DOHH2 (cell line): Measurements from ENCODE around the gene SEC16A.

Source experiments
- H3F3A ChIP-seq: fragments of 200-600 bp; sonication (generic), shearing (Covaris generic); 2 replicates; pipeline ENCODE4 v1.6.0; 2016; ENCODE audit warnings: antibody characterized with exemption, mild to moderate bottlenecking; ENCODE audit not compliant: control insufficient read depth, insufficient read depth
- H3K27ac ChIP-seq: fragments of 200-600 bp; sonication (generic); 2 replicates; pipeline ENCODE4 v1.5.1; 2014; ENCODE audit warnings: low read depth, mild to moderate bottlenecking, low read length, moderate library complexity
- H3K27me3 ChIP-seq: fragments of 200-600 bp; sonication (generic); 2 replicates; pipeline ENCODE4 v1.6.1; 2014; ENCODE audit warnings: mild to moderate bottlenecking, low read length, mixed read lengths; ENCODE audit not compliant: control insufficient read depth
- H3K36me3 ChIP-seq: fragments of 200-600 bp; sonication (generic); 2 replicates; pipeline ENCODE4 v1.6.1; 2014; ENCODE audit warnings: mild to moderate bottlenecking, low read length, moderate library complexity, mixed read lengths; ENCODE audit not compliant: control insufficient read depth
- H3K4me1 ChIP-seq: fragments of 200-600 bp; sonication (generic); 2 replicates; pipeline ENCODE4 v1.6.1; 2014; ENCODE audit warnings: mild to moderate bottlenecking, low read length, mixed read lengths; ENCODE audit not compliant: control insufficient read depth
- H3K4me2 ChIP-seq: fragments of 200-600 bp; sonication (generic); 2 replicates; pipeline ENCODE4 v1.6.0; 2014; ENCODE audit warnings: mild to moderate bottlenecking, low read length, moderate library complexity
- H3K4me3 ChIP-seq: fragments of 200-600 bp; sonication (generic); 2 replicates; pipeline ENCODE4 v1.5.1; 2014; ENCODE audit warnings: mild to moderate bottlenecking, low read length, mixed read lengths
- H3K79me2 ChIP-seq: fragments of 200-600 bp; sonication (generic); 2 replicates; pipeline ENCODE4 v1.6.1; 2014; ENCODE audit warnings: mild to moderate bottlenecking, low read length, mixed read lengths; ENCODE audit not compliant: control insufficient read depth
- H3K9me2 ChIP-seq: fragments of 200-600 bp; sonication (generic); replicated peaks from 2 replicates; pipeline ENCODE4 v1.6.1; 2014; ENCODE audit warnings: mild to moderate bottlenecking, low read length, mixed read lengths; ENCODE audit not compliant: control insufficient read depth
- H3K9me3 ChIP-seq: fragments of 200-600 bp; sonication (generic); 2 replicates; pipeline ENCODE4 v1.6.1; 2014; ENCODE audit warnings: antibody characterized with exemption, low read length, mixed read lengths; ENCODE audit not compliant: control insufficient read depth, insufficient read depth
- H4K20me1 ChIP-seq: fragments of 200-600 bp; sonication (generic); 2 replicates; pipeline ENCODE4 v1.6.0; 2014; ENCODE audit warnings: low read depth, mild to moderate bottlenecking, antibody characterized with exemption, low read length, moderate library complexity; ENCODE audit not compliant: control insufficient read depth, insufficient read depth
- CTCF ChIP-seq: fragments of 200-600 bp; sonication (generic); IDR thresholded peaks from one replicate; pipeline ENCODE4 v1.5.1; 2014; ENCODE audit warnings: antibody characterized with exemption, mild to moderate bottlenecking, low read depth, low read length; ENCODE audit not compliant: poor library complexity, severe bottlenecking
- EZH2phosphoT487 ChIP-seq: fragments of 200-600 bp; sonication (generic); IDR thresholded peaks from 2 replicates; pipeline ENCODE4 v1.6.1; 2017; ENCODE audit warnings: borderline replicate concordance, mild to moderate bottlenecking, antibody characterized with exemption, low read length, moderate library complexity, mixed read lengths

Gene SEC16A

GRCh38 chr9:136525841-136526499 is 43.1 kb upstream of the SEC16A start:
- Histone ChIP-seq H3K9me2 (no peaks in the 10 kb centered on the region), H4K20me1 (peaks cover 12% of the 10 kb centered on the region; the same call in 1 of the 2 replicates), H3K36me3 (no peaks in the 10 kb centered on the region), H3K9me3 (no peaks in the 10 kb centered on the region), H3K27me3 (no peaks in the 10 kb centered on the region), H3K79me2 (peaks cover 6% of the 10 kb centered on the region), H3K4me2 (no peak overlapping the region), H3K4me1 (peaks cover 17% of the 10 kb centered on the region), H3F3A (no peaks in the 10 kb centered on the region), H3K27ac (no peak overlapping the region), H3K4me3 (no peak overlapping the region)
- TF ChIP-seq EZH2phosphoT487 (no peak), CTCF (no peak)

DNA sequence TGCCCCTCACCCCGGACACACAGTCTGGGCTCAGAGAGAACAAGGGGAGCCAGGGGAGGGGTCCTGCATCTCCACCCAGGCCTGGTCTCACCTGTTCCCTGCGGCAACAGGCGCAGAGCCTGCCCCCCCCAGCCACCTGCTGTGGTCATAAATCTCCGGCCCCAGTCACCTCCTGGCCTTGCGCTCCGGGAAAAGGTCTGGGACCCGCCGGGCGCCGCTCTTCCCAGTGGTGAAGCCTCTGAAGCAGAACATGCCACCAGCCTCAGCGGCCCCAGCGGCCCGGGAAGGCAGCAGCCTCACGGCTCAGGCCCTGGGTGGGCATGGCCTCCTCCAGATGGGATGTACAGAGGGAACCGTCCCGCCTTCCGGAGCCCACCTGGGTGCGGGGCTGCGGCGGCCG is 42.4 kb upstream of the SEC16A start:
- Histone ChIP-seq H3K9me2 (no peaks in the 10 kb centered on the region), H4K20me1 (peaks cover 12% of the 10 kb centered on the region; the same call in 1 of the 2 replicates), H3F3A (no peaks in the 10 kb centered on the region), H3K4me3 (no peak overlapping the region), H3K79me2 (peaks cover 5% of the 10 kb centered on the region), H3K9me3 (no peaks in the 10 kb centered on the region), H3K27ac (no peak overlapping the region), H3K4me1 (peaks cover 11% of the 10 kb centered on the region), H3K27me3 (no peaks in the 10 kb centered on the region), H3K4me2 (no peak overlapping the region), H3K36me3 (no peaks in the 10 kb centered on the region)
- no peak for TF ChIP-seq CTCF
- no peak for TF ChIP-seq EZH2phosphoT487

DNA sequence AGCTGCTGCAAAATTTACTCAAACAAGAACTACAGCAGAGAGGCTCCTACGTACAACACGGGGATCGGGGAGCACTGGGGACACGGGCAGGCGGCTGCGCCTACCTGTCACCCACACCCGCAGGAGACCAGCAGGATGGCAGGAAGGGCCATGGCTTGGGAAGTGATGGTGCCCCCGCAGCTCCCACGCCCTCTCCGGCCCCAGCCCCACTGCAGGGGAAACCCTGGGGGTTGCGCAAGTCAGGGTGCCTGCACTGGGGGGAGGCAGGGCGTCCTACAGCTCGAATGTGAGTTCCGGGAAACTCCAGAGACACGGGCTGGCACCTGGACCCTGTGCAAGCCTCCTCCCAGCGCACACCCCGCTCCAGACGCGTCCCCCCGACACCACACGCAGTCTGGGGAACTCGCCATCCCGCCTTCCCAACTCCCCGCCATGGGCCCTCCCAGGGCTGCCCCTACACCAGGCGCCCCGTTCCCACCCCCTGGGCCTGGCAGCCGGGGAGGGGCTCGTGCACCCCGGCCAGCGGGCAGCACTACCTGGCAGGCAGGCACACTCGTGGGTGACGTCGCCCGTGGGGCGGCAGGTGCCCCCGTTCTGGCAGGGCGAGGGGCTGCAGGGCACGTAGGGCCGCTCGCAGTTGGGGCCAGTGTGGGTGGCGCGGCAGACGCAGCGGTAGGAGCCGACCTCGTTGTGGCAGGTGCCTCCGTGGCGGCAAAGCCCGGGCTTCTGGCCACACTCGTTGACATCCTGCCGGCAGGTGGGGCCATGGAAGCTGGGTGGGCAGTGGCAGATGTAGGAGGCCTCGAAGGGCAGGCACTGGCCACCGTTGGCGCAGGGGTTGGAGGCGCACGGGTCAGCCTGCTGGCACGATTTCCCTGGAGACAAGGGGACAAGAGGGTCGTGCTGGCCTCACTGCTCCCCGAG is 39.7 kb upstream of the SEC16A start:
- no peaks in the 10 kb centered on the region for H4K20me1 ChIP-seq
- no peaks in the 10 kb centered on the region for H3K79me2 ChIP-seq

More for the DNA sequence above, 39.7 kb upstream of the SEC16A start:
- Histone ChIP-seq H3K4me2 (no peak overlapping the region), H3K4me1 (no peaks in the 10 kb centered on the region), H3K9me3 (no peaks in the 10 kb centered on the region), H3F3A (no peaks in the 10 kb centered on the region), H3K27ac (no peak overlapping the region), H3K4me3 (no peak overlapping the region), H3K9me2 (no peaks in the 10 kb centered on the region), H3K27me3 (no peaks in the 10 kb centered on the region), H3K36me3 (peaks cover 11% of the 10 kb centered on the region; the same call in 1 of the 2 replicates)
- TF ChIP-seq CTCF = no peak
- TF ChIP-seq EZH2phosphoT487 = no peak
